Tibial nerve (tissue), 4 donors: Measurements from ENCODE around the gene ADAMTS4. TPM values are rescaled to one million over a fixed set of nuclear protein-coding genes. Genes with fewer than 3 reads are reported as not detected.
A peak's percentile ranks its signal among the peaks of the same experiment; 100 is the strongest.

ENCODE experiments used
- DNase-seq, 2 donors: peaks; one replicate each; pipeline ENCODE4 v3.0.0-alpha.2; 2019; ENCODE audit warnings: low spot score in 2 of 2
- H3K27ac ChIP-seq, 4 donors: fragments of 200-600 bp; sonication (generic) in 3 of 4; one replicate each; pipeline ENCODE4 v1.5.1; 2017 to 2019; ENCODE audit warnings: mild to moderate bottlenecking in 1 of 4
- H3K27me3 ChIP-seq, 2 donors: fragments of 200-600 bp; sonication (generic) in 1 of 2; one replicate each; pipeline versions ENCODE4 v1.5.1 to v1.6.0; 2017 to 2019
- H3K36me3 ChIP-seq, 3 donors: fragments of 200-600 bp; sonication (generic); one replicate each; pipeline ENCODE4 v1.5.1; 2018 to 2019
- H3K4me1 ChIP-seq, 4 donors: fragments of 200-600 bp; sonication (generic) in 3 of 4; one replicate each; pipeline ENCODE4 v1.5.1; 2017 to 2019
- H3K4me3 ChIP-seq, 4 donors: fragments of 200-600 bp; sonication (generic) in 3 of 4; one replicate each; pipeline ENCODE4 v1.5.1; 2017 to 2019; ENCODE audit warnings: mild to moderate bottlenecking in 1 of 4, moderate library complexity in 1 of 4
- H3K9me3 ChIP-seq, 4 donors: fragments of 200-600 bp; sonication (generic) in 3 of 4; one replicate each; pipeline ENCODE4 v1.5.1; 2017 to 2019
- EP300 ChIP-seq, 2 donors: sonication (generic); formaldehyde crosslinking; IDR thresholded peaks; one replicate each; pipeline ENCODE4 v1.6.1; 2017; ENCODE audit warnings: antibody characterized with exemption in 2 of 2, mild to moderate bottlenecking in 1 of 2
- POLR2A ChIP-seq, 2 donors: fragments of 450-650 bp; IDR thresholded peaks; one replicate each; pipeline ENCODE4 v1.6.1; 2017; ENCODE audit warnings: antibody characterized with exemption in 2 of 2, mild to moderate bottlenecking in 2 of 2, moderate library complexity in 2 of 2
- WGBS, 2 donors: methylation state at CpG; one replicate each; pipeline ENCODE4 v1.1.5; 2018; 5-methylcytosine and 5-hydroxymethylcytosine counted together
- total RNA-seq, 4 donors: library from RNA; depleted of rRNA; stranded (reverse); fragments of >200 nt; gene quantifications; one replicate each; pipeline ENCODE4 v1.1.0, GENCODE V29; 2016
- TF ChIP-seq, protein P1 (sequence below), 5 experiments: fragments of 200-600 bp in 3 of 5; fragments of 450-650 bp in 2 of 5; sonication (generic) in 3 of 5; IDR thresholded peaks; one replicate each; pipeline ENCODE4 v1.5.1; 2016 to 2019; ENCODE audit warnings: antibody characterized with exemption in 5 of 5, mild to moderate bottlenecking in 3 of 5, moderate library complexity in 2 of 5

ADAMTS4 gene
- total RNA-seq, 4 donors from 2014 or later = 9.0 to 54.9 (median 19.5) TPM

DNA sequence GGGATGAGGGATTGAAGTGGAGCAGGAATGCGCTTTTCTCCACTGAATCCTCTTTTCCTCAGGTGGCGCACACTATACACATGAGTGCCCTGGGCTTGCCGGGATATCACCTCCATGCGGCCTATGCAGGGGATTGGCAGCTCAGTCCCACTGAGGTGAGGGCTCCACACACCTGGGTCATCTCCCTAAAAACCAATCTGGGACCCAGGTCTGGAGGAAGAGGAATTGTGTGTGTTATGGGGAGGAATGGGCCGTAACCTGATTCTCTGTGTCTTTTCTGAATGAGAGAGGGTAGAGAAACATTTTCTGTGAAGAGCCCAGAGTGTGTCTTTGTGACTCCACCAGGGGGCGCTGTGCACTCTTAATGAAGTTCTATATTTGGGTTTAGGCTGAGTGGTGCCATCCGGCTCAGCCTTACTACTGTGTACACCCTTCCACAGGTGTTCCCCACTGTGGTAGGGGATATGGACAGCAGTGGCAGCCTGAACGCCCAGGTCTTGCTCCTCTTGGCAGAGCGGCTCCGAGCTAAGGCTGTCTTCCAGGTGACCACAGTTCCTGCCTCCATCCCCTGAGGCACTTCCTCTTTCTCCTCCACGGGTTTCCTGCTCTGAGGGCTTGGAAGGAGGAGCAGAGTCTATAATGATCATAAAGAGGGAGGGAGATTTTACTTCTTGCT lies 28.5 kb upstream of the ADAMTS4 start:
- Histone ChIP-seq H3K4me3 (no peak overlapping the region), H3K27ac (peak overlapping the region in 2 of 4 donors; percentile 29 to 73), H3K36me3 (peaks cover 0 to 30% (median 0%) of the 10 kb centered on the region in 3 donors), H3K4me1 (peaks cover 5 to 27% (median 18%) of the 10 kb centered on the region in 4 donors), H3K27me3 (no peaks in the 10 kb centered on the region), H3K9me3 (no peaks in the 10 kb centered on the region)
- TF ChIP-seq, protein P1, sequence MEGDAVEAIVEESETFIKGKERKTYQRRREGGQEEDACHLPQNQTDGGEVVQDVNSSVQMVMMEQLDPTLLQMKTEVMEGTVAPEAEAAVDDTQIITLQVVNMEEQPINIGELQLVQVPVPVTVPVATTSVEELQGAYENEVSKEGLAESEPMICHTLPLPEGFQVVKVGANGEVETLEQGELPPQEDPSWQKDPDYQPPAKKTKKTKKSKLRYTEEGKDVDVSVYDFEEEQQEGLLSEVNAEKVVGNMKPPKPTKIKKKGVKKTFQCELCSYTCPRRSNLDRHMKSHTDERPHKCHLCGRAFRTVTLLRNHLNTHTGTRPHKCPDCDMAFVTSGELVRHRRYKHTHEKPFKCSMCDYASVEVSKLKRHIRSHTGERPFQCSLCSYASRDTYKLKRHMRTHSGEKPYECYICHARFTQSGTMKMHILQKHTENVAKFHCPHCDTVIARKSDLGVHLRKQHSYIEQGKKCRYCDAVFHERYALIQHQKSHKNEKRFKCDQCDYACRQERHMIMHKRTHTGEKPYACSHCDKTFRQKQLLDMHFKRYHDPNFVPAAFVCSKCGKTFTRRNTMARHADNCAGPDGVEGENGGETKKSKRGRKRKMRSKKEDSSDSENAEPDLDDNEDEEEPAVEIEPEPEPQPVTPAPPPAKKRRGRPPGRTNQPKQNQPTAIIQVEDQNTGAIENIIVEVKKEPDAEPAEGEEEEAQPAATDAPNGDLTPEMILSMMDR (IDR thresholded peaks at IDR 0.05) = peak; percentile 81 to 91 (median 90)
- TF ChIP-seq POLR2A (IDR thresholded peaks at IDR 0.05) = no peak
- peak in 1 of 2 donors; percentile 29 for TF ChIP-seq EP300 (IDR thresholded peaks at IDR 0.05)
- DNase-seq = peak; percentile 72 to 81
- WGBS, 2 donors = 38 to 45% methylated on average over 11 of the region's 11 CpGs

DNA sequence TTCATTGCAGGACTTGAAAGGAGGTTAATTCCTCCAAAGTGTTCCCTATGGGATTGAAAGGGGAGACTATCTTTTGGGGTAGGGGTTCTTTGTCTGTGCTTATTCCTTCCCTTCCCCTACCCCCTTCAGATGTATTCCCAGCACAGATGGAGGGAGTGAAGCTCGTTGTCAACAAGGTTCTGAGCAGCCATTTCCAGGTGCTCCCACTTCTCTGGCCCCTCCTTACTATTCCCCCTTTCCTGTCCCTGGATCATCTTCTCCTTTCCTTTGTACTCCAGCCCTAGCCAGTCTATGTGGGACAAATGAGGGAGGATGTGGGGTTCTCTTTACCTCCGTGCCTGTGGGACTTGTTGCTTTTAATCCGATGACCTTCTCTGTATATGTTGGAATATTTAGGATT lies 27.9 kb upstream of the ADAMTS4 start:
- TF ChIP-seq POLR2A (IDR thresholded peaks at IDR 0.05) = no peak
- no peak for TF ChIP-seq EP300 (IDR thresholded peaks at IDR 0.05)
- TF ChIP-seq, protein P1 (IDR thresholded peaks at IDR 0.05) = no peak
- WGBS, 2 donors = 29 to 44% methylated on average over 3 of the region's 3 CpGs
- Histone ChIP-seq H3K4me3 (peak overlapping the region; percentile 55 to 67 (median 62)), H3K27ac (peak overlapping the region in 3 of 4 donors; percentile 29 to 73 (median 68)), H3K36me3 (peaks cover 0 to 30% (median 0%) of the 10 kb centered on the region in 3 donors), H3K4me1 (peaks cover 5 to 27% (median 18%) of the 10 kb centered on the region in 4 donors), H3K27me3 (no peaks in the 10 kb centered on the region), H3K9me3 (no peaks in the 10 kb centered on the region)
- DNase-seq = no peak

DNA sequence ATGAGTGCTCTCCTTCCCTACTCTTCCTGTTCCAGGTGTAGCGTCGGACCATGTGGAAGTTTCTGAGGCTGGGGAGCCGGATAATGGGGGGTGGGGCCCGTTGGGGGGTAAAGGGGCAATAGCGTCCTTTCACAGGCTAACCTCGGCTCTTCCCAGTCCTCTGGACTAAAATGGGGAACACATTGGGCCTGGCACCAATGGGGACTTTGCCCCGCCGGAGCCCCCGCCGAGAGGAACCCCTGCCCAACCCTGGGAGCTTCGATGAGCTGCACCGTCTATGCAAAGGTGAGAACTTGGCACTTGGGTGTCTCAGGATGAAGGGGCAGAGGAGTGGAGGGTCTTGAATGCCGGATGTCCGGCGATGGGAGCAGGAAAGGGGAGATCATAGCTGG lies 27.5 kb upstream of the ADAMTS4 start:
- DNase-seq = no peak
- Histone ChIP-seq H3K9me3 (no peaks in the 10 kb centered on the region), H3K4me1 (peaks cover 5 to 27% (median 18%) of the 10 kb centered on the region in 4 donors), H3K4me3 (peak overlapping the region; percentile 55 to 67 (median 62)), H3K27me3 (no peaks in the 10 kb centered on the region), H3K36me3 (peaks cover 0 to 30% (median 0%) of the 10 kb centered on the region in 3 donors), H3K27ac (peak overlapping the region; percentile 42 to 73 (median 62))
- TF ChIP-seq, protein P1 (IDR thresholded peaks at IDR 0.05) = no peak
- no peak for TF ChIP-seq POLR2A (IDR thresholded peaks at IDR 0.05)
- no peak for TF ChIP-seq EP300 (IDR thresholded peaks at IDR 0.05)
- WGBS, 2 donors = 4 to 6% methylated on average over 15 of the region's 15 CpGs

DNA sequence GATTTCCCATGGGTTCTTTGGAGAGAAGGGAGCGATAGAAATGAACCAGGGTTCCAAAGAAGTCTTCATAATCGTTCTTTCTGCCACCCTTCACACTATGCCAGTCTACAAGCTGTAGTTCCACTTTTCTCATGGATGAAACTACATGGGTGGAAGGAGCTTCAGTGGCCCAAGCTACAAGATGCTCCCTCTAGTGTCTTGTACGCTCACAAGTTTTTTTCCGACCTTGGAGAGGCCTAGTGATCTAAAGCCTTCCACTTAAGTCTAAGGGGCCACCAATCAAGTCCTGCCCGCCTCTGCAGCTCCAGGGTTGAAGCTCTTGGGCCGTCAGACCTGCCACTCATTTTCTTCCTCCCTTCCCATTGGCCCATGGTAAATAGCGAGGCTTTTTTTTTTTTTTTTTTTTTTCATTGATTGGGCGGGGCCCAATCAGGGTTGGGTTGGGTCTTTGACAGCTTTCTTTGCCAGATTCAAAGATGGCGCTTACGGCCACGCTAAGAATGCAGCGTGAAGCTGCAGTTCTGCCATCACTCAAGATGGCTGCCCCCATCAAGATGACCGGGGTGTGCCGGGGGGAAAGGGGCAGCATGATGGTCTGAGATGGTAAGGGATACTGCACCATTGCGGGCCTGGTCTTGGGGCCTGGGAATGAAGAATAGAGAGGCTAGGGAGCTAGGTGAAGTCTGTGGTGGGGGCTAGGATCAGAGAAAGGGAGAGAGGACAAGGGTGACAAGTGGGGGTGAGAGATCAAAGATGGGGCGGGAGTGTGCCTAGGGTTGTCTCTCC lies 26.9 kb upstream of the ADAMTS4 start, which contains the start of gene TOMM40L:
Gene TOMM40L (plus strand): TSS at position 527 of the 786 bp plus-strand sequence. CDS start 430 bp downstream, outside the sequence.
- H3K36me3 ChIP-seq = peaks cover 0 to 28% (median 0%) of the 10 kb centered on the region in 3 donors
- H3K4me3 ChIP-seq = peak within 1 kb of the TSS; percentile 55 to 67 (median 62)
- H3K4me1 ChIP-seq = peaks cover 5 to 27% (median 18%) of the 10 kb centered on the region in 4 donors
- WGBS, 2 donors = 4 to 5% methylated on average over 16 of the region's 16 CpGs
- DNase-seq = peak; percentile 78 to 84
- peak within 1 kb of the TSS; percentile 56 to 87 (median 70) for H3K27ac ChIP-seq
- no peaks in the 10 kb centered on the region for H3K27me3 ChIP-seq
- H3K9me3 ChIP-seq = no peaks in the 10 kb centered on the region
- TF ChIP-seq POLR2A (IDR thresholded peaks at IDR 0.05) (no peak), EP300 (IDR thresholded peaks at IDR 0.05) (peak; percentile 55 to 63)
- TF ChIP-seq, protein P1 (IDR thresholded peaks at IDR 0.05) = peak; percentile 49 to 74 (median 63)
